Measurements from ENCODE around the gene MYL6B.

MYL6B gene

GRCh38 chr12:56124133-56124532 lies 28.3 kb upstream of the MYL6B start:
- DNase-seq: no peak

GRCh38 chr12:56126732-56127239 lies 25.6 kb upstream of the MYL6B start:
- no peak for DNase-seq

- no peak for DNase-seq
Observed at GRCh38 chr12:56127485-56127887, 24.9 kb upstream of the MYL6B start.

- DNase-seq: peak; percentile 98
Observed at GRCh38 chr12:56127888-56128669, 24.3 kb upstream of the MYL6B start, which contains the start of gene ESYT1. ESYT1 (plus strand) TSS chr12:56128267; CDS start chr12:56128320, 53 bp downstream.

- DNase-seq: no peak
Observed at GRCh38 chr12:56128670-56129205, 23.6 kb upstream of the MYL6B start.

GRCh38 chr12:56129206-56129941 lies 23.0 kb upstream of the MYL6B start:
- DNase-seq: no peak

- DNase-seq: no peak
Observed at GRCh38 chr12:56129942-56130495, 22.4 kb upstream of the MYL6B start.

GRCh38 chr12:56130876-56131275 lies 21.5 kb upstream of the MYL6B start:
- DNase-seq: no peak

GRCh38 chr12:56134897-56135296 lies 17.5 kb upstream of the MYL6B start:
- DNase-seq: no peak

GRCh38 chr12:56137853-56138571 lies 14.4 kb upstream of the MYL6B start:
- DNase-seq: no peak

GRCh38 chr12:56141946-56142784 lies 10.2 kb upstream of the MYL6B start:
- DNase-seq: no peak

- DNase-seq: no peak
Observed at GRCh38 chr12:56143217-56143616, 9.2 kb upstream of the MYL6B start.

- no peak for DNase-seq
Observed at GRCh38 chr12:56143870-56144269, 8.5 kb upstream of the MYL6B start.

- DNase-seq: no peak
Observed at GRCh38 chr12:56145217-56145616, 7.2 kb upstream of the MYL6B start.

GRCh38 chr12:56146492-56147460 lies 5.6 kb upstream of the MYL6B start:
- DNase-seq: no peak

- DNase-seq: peak; percentile 58
Observed at GRCh38 chr12:56150563-56150962, 1.8 kb upstream of the MYL6B start.

GRCh38 chr12:56151672-56152131 lies 685 bp upstream of the MYL6B start:
- peak; percentile 46 for DNase-seq

- no peak for DNase-seq
Observed at GRCh38 chr12:56152756-56153677, 630 bp downstream of the MYL6B start.

- DNase-seq: no peak
Observed at GRCh38 chr12:56153678-56154065, 1.3 kb downstream of the MYL6B start.

Measured in NCI-H2029 treated with DMSO at 0.1 percent for 48 hours (cell line).